Prostate gland (tissue), 2 donors: ENCODE data around the gene CSMD2. TPM values are rescaled to one million over a fixed set of nuclear protein-coding genes. Genes with fewer than 3 reads are reported as not detected.

Experiments
- DNase-seq: peaks from one replicate; pipeline ENCODE4 v3.0.0-alpha.2; 2019; ENCODE audit warnings: low spot score
- H3K27ac ChIP-seq, 2 donors: fragments of 200-600 bp; sonication (generic); 2 replicates each; pipeline ENCODE4 v1.5.1; 2017 to 2019
- H3K27me3 ChIP-seq: fragments of 200-600 bp; sonication (generic); replicated peaks from 2 replicates; pipeline ENCODE4 v1.5.1; 2019; ENCODE audit not compliant: insufficient read depth
- H3K36me3 ChIP-seq, 2 donors: fragments of 200-600 bp; sonication (generic); 1 replicate in 1 of 2; 2 replicates in 1 of 2; pipeline versions ENCODE4 v1.5.1 to v1.8.1; 2017 to 2019
- H3K4me1 ChIP-seq: fragments of 200-600 bp; sonication (generic); replicated peaks from 2 replicates; pipeline ENCODE4 v1.5.1; 2019
- H3K4me3 ChIP-seq, 2 donors: fragments of 200-600 bp; sonication (generic); 2 replicates each; pipeline ENCODE4 v1.5.1; 2017 to 2019
- H3K9me3 ChIP-seq: fragments of 200-600 bp; sonication (generic); 2 replicates; pipeline ENCODE4 v1.5.1; 2017
- POLR2A ChIP-seq: fragments of 450-650 bp; IDR thresholded peaks from one replicate; pipeline ENCODE4 v1.6.1; 2016; ENCODE audit warnings: antibody characterized with exemption, mild to moderate bottlenecking
- POLR2AphosphoS5 ChIP-seq: sonication (generic); formaldehyde crosslinking; IDR thresholded peaks from one replicate; pipeline ENCODE4 v1.6.1; 2017; ENCODE audit warnings: antibody characterized with exemption
- WGBS: methylation state at CpG from one replicate; pipeline ENCODE4 v1.1.5; 2018; 5-methylcytosine and 5-hydroxymethylcytosine counted together
- intact Hi-C: fragments of 100-400 bp; cut with DNase I; formaldehyde crosslinking; loops from one replicate; pipeline ENCODE4 v1.14.2; 2022
- total RNA-seq, 2 donors: library from RNA; depleted of rRNA; stranded (reverse); fragments of >200 nt; gene quantifications; one replicate each; pipeline ENCODE4 v1.1.0, GENCODE V29; 2016
- TF ChIP-seq, protein P1 (sequence below), 4 experiments: fragments of 200-600 bp in 2 of 4; fragments of 450-650 bp in 2 of 4; sonication (generic) in 2 of 4; IDR thresholded peaks; 1 replicate in 3 of 4; 2 replicates in 1 of 4; pipeline ENCODE4 v1.5.1; 2016 to 2019; ENCODE audit warnings: antibody characterized with exemption in 4 of 4, mild to moderate bottlenecking in 2 of 4, moderate library complexity in 2 of 4

Gene CSMD2
- total RNA-seq, 2 donors from 2014 or later: 0.14 to 5.5 TPM

- TF ChIP-seq, protein P1, sequence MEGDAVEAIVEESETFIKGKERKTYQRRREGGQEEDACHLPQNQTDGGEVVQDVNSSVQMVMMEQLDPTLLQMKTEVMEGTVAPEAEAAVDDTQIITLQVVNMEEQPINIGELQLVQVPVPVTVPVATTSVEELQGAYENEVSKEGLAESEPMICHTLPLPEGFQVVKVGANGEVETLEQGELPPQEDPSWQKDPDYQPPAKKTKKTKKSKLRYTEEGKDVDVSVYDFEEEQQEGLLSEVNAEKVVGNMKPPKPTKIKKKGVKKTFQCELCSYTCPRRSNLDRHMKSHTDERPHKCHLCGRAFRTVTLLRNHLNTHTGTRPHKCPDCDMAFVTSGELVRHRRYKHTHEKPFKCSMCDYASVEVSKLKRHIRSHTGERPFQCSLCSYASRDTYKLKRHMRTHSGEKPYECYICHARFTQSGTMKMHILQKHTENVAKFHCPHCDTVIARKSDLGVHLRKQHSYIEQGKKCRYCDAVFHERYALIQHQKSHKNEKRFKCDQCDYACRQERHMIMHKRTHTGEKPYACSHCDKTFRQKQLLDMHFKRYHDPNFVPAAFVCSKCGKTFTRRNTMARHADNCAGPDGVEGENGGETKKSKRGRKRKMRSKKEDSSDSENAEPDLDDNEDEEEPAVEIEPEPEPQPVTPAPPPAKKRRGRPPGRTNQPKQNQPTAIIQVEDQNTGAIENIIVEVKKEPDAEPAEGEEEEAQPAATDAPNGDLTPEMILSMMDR (IDR thresholded peaks at IDR 0.05): no peak
- TF ChIP-seq POLR2AphosphoS5 (no peak), POLR2A (no peak)
- H3K27ac ChIP-seq: no peak overlapping the region
- intact Hi-C loops: no loop called here
- H3K9me3 ChIP-seq: no peaks in the 10 kb centered on the region
- H3K4me1 ChIP-seq: peaks cover 6% of the 10 kb centered on the region
- H3K27me3 ChIP-seq: no peaks in the 10 kb centered on the region
- DNase-seq: no peak
- no peaks in the 10 kb centered on the region for H3K36me3 ChIP-seq
- no peak overlapping the region for H3K4me3 ChIP-seq
- WGBS: 21% methylated on average over 8 of the region's 8 CpGs
Measured at GRCh38 chr1:33973799-33974545, 191.1 kb downstream of the CSMD2 start.

GRCh38 chr1:33972676-33973395 is 192.2 kb downstream of the CSMD2 start:
- TF ChIP-seq POLR2A (no peak), POLR2AphosphoS5 (peak; percentile 54)
- TF ChIP-seq, protein P1 (IDR thresholded peaks at IDR 0.05): no peak
- peaks cover 6% of the 10 kb centered on the region for H3K4me1 ChIP-seq
- H3K27me3 ChIP-seq: no peaks in the 10 kb centered on the region
- DNase-seq: peak; percentile 66
- no peaks in the 10 kb centered on the region for H3K9me3 ChIP-seq
- H3K36me3 ChIP-seq: no peaks in the 10 kb centered on the region
- intact Hi-C loops: no loop called here
- WGBS: 65% methylated on average over 10 of the region's 10 CpGs
- no peak overlapping the region for H3K4me3 ChIP-seq
- H3K27ac ChIP-seq: no peak overlapping the region

- no peak overlapping the region for H3K27ac ChIP-seq
- TF ChIP-seq POLR2A: no peak
- TF ChIP-seq, protein P1 (IDR thresholded peaks at IDR 0.05): no peak
- TF ChIP-seq POLR2AphosphoS5: no peak
- intact Hi-C loops: no loop called here
Measured at GRCh38 chr1:33971913-33972312, 193.1 kb downstream of the CSMD2 start.

GRCh38 chr1:33971018-33971710 is 193.9 kb downstream of the CSMD2 start:
- Histone ChIP-seq H3K4me1 (peaks cover 6% of the 10 kb centered on the region), H3K9me3 (no peaks in the 10 kb centered on the region), H3K4me3 (no peak overlapping the region), H3K36me3 (no peaks in the 10 kb centered on the region), H3K27me3 (no peaks in the 10 kb centered on the region), H3K27ac (no peak overlapping the region)
- intact Hi-C loops: no loop called here
- TF ChIP-seq POLR2AphosphoS5 (no peak), POLR2A (no peak)
- TF ChIP-seq, protein P1 (IDR thresholded peaks at IDR 0.05): no peak
- no peak for DNase-seq
- 66% methylated on average over 17 of the region's 17 CpGs for WGBS

More at GRCh38 chr1:33971913-33972312, 193.1 kb downstream of the CSMD2 start:
- Histone ChIP-seq H3K27me3 (no peaks in the 10 kb centered on the region), H3K9me3 (no peaks in the 10 kb centered on the region), H3K4me3 (no peak overlapping the region), H3K4me1 (peaks cover 6% of the 10 kb centered on the region), H3K36me3 (no peaks in the 10 kb centered on the region)
- WGBS: 83% methylated on average over 7 of the region's 7 CpGs
- DNase-seq: no peak
